22Rv1 (cell line): ENCODE data around the gene ZNF785.

Source experiments
- H3K27ac ChIP-seq: fragments of 450-650 bp; 2 replicates; pipeline ENCODE4 v1.5.1; 2017
- CTCF ChIP-seq: fragments of 450-650 bp; IDR thresholded peaks from 2 replicates; pipeline ENCODE4 v1.5.1; 2017; ENCODE audit warnings: mild to moderate bottlenecking
- ZFX ChIP-seq: fragments of 450-650 bp; IDR thresholded peaks from 2 replicates; pipeline ENCODE4 v1.6.1; 2017; ENCODE audit warnings: antibody characterized with exemption, borderline replicate concordance

Gene ZNF785

GRCh38 chr16:30535106-30535776 lies 50.3 kb downstream of the ZNF785 start:
- no peak for TF ChIP-seq CTCF
- no peak for TF ChIP-seq ZFX
- H3K27ac ChIP-seq = peak overlapping the region; percentile 98

- TF ChIP-seq CTCF (no peak), ZFX (no peak)
- H3K27ac ChIP-seq = peak within 1 kb of the TSS; percentile 98
Observed at GRCh38 chr16:30534368-30535105, 51.0 kb downstream of the ZNF785 start, which contains the start of gene ZNF747. Gene ZNF747, minus strand, starts transcription at chr16:30534858. Its CDS starts 179 bp downstream, at chr16:30534679.

GRCh38 chr16:30533748-30534367 lies 51.6 kb downstream of the ZNF785 start:
- peak overlapping the region; percentile 98 for H3K27ac ChIP-seq
- TF ChIP-seq ZFX (no peak), CTCF (no peak)

GRCh38 chr16:30533146-30533522 lies 52.4 kb downstream of the ZNF785 start:
- H3K27ac ChIP-seq = peak overlapping the region; percentile 98
- TF ChIP-seq ZFX = no peak
- TF ChIP-seq CTCF = no peak

GRCh38 chr16:30532285-30533145 lies 53.0 kb downstream of the ZNF785 start:
- TF ChIP-seq ZFX = no peak
- TF ChIP-seq CTCF = no peak
- peak overlapping the region; percentile 98 for H3K27ac ChIP-seq
